Activated CD4-positive, alpha-beta T cell treated with anti-CD3 and anti-CD28 coated beads, Interleukin-2, Interleukin-6, amounts not matched to agents 100 ng/mL and 50 ng/mL, durations not matched to agents 16 hours and 8 hours (primary cell): ENCODE data around the gene SNX14.
"Not testable (repeated sequence)": the region's sequence is repeated elsewhere in the genome, so short reads cannot be mapped to it uniquely, and the experiment has no call there.

Source experiments
- DNase-seq: peaks from one replicate; pipeline ENCODE4 v3.0.0-alpha.2; 2020

Gene SNX14

GRCh38 chr6:85593438-85594196, at the start of gene SNX14:
Gene SNX14, minus strand, starts transcription at chr6:85593858. Its CDS starts 140 bp downstream, at chr6:85593718.
- peak; percentile 93 for DNase-seq

GRCh38 chr6:85642774-85643536, 49.3 kb upstream of the SNX14 start, which contains the start of gene SYNCRIP:
Gene SYNCRIP, minus strand, starts transcription at chr6:85642886. Its CDS starts 1,447 bp downstream, at chr6:85641439.
- peak; percentile 99 for DNase-seq

- DNase-seq: peak; percentile 67
These were observed 48.5 kb upstream of the SNX14 start for GRCh38 chr6:85641897-85642773.

- no peak for DNase-seq
These were observed 47.9 kb upstream of the SNX14 start for GRCh38 chr6:85641522-85641896.

- no peak for DNase-seq
These were observed 47.2 kb upstream of the SNX14 start for GRCh38 chr6:85640821-85641220.

GRCh38 chr6:85637579-85637978, 43.9 kb upstream of the SNX14 start:
- DNase-seq: no peak

- DNase-seq: no peak
These were observed 38.7 kb upstream of the SNX14 start for GRCh38 chr6:85632164-85632942.

GRCh38 chr6:85631117-85631516, 37.5 kb upstream of the SNX14 start:
- not testable (repeated sequence) for DNase-seq

- DNase-seq: no peak
These were observed 34.7 kb upstream of the SNX14 start for GRCh38 chr6:85628353-85628752.

GRCh38 chr6:85620308-85620707, 26.6 kb upstream of the SNX14 start:
- DNase-seq: no peak

GRCh38 chr6:85614780-85615179, 21.1 kb upstream of the SNX14 start:
- no peak for DNase-seq

GRCh38 chr6:85612690-85613474, 19.2 kb upstream of the SNX14 start:
- no peak for DNase-seq

GRCh38 chr6:85610182-85610895, 16.7 kb upstream of the SNX14 start:
- DNase-seq: no peak

GRCh38 chr6:85602100-85602499, 8.4 kb upstream of the SNX14 start:
- no peak for DNase-seq

GRCh38 chr6:85600713-85601313, 7.2 kb upstream of the SNX14 start:
- no peak for DNase-seq

GRCh38 chr6:85594197-85594930, 706 bp upstream of the SNX14 start:
- DNase-seq: peak; percentile 48

- DNase-seq: no peak
These were observed 1.6 kb downstream of the SNX14 start for GRCh38 chr6:85592033-85592432.

- no peak for DNase-seq
These were observed 2.5 kb downstream of the SNX14 start for GRCh38 chr6:85591207-85591606.

- no peak for DNase-seq
These were observed 7.9 kb downstream of the SNX14 start for GRCh38 chr6:85585741-85586140.

GRCh38 chr6:85582832-85583231, 10.8 kb downstream of the SNX14 start:
- not testable (repeated sequence) for DNase-seq
